Ovary (tissue), 3 donors: ENCODE data around the gene SIPA1L3.

Experiments
- POLR2A ChIP-seq: fragments of 450-650 bp; IDR thresholded peaks from one replicate; pipeline ENCODE4 v1.6.1; 2017; ENCODE audit warnings: antibody characterized with exemption, mild to moderate bottlenecking, moderate library complexity
- TF ChIP-seq, protein P1 (sequence below), 3 donors: fragments of 450-650 bp in 2 of 3; fragments of 200-600 bp in 1 of 3; IDR thresholded peaks; one replicate each; pipeline versions ENCODE4 v1.5.1 to v1.8.0; 2016 to 2022; ENCODE audit warnings: antibody characterized with exemption in 3 of 3, mild to moderate bottlenecking in 1 of 3
- donor health status: DM: no; HTN: no; CAD: no.

- TF ChIP-seq, protein P1, sequence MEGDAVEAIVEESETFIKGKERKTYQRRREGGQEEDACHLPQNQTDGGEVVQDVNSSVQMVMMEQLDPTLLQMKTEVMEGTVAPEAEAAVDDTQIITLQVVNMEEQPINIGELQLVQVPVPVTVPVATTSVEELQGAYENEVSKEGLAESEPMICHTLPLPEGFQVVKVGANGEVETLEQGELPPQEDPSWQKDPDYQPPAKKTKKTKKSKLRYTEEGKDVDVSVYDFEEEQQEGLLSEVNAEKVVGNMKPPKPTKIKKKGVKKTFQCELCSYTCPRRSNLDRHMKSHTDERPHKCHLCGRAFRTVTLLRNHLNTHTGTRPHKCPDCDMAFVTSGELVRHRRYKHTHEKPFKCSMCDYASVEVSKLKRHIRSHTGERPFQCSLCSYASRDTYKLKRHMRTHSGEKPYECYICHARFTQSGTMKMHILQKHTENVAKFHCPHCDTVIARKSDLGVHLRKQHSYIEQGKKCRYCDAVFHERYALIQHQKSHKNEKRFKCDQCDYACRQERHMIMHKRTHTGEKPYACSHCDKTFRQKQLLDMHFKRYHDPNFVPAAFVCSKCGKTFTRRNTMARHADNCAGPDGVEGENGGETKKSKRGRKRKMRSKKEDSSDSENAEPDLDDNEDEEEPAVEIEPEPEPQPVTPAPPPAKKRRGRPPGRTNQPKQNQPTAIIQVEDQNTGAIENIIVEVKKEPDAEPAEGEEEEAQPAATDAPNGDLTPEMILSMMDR (IDR thresholded peaks at IDR 0.05), result no peak
- no peak for TF ChIP-seq POLR2A
Measured at GRCh38 chr19:38132781-38133180, 225.8 kb downstream of the SIPA1L3 start.
